Measurements from ENCODE around the gene TNFAIP8L3. TPM values are rescaled to one million over a fixed set of nuclear protein-coding genes. Genes with fewer than 3 reads are reported as not detected.
"Not testable (repeated sequence)": the region's sequence is repeated elsewhere in the genome, so short reads cannot be mapped to it uniquely, and the experiment has no call there.

Gene TNFAIP8L3
- polyA plus RNA-seq (2011; rRNA removed) (0.26 and 0.57 TPM in 2 replicates), polyA plus RNA-seq (2017; fragmentation: RNase III; extraction: RNeasy Plus Mini Kit Qiagen cat#74134 plus additional on column Dnase treatment) (1.4 to 1.8 TPM (median 1.4 TPM) in 3 replicates), polyA minus RNA-seq (2011; rRNA and poly(A)+ RNA removed) (0.17 and 0.29 TPM in 2 replicates)
- polyA plus RNA-seq (2012; cell fraction: cytosol; rRNA removed) = 0.12 and 0.14 TPM in 2 replicates
- polyA plus RNA-seq (2012; cell fraction: nucleus; rRNA removed) = 0.02 and 0.06 TPM in 2 replicates

DNA sequence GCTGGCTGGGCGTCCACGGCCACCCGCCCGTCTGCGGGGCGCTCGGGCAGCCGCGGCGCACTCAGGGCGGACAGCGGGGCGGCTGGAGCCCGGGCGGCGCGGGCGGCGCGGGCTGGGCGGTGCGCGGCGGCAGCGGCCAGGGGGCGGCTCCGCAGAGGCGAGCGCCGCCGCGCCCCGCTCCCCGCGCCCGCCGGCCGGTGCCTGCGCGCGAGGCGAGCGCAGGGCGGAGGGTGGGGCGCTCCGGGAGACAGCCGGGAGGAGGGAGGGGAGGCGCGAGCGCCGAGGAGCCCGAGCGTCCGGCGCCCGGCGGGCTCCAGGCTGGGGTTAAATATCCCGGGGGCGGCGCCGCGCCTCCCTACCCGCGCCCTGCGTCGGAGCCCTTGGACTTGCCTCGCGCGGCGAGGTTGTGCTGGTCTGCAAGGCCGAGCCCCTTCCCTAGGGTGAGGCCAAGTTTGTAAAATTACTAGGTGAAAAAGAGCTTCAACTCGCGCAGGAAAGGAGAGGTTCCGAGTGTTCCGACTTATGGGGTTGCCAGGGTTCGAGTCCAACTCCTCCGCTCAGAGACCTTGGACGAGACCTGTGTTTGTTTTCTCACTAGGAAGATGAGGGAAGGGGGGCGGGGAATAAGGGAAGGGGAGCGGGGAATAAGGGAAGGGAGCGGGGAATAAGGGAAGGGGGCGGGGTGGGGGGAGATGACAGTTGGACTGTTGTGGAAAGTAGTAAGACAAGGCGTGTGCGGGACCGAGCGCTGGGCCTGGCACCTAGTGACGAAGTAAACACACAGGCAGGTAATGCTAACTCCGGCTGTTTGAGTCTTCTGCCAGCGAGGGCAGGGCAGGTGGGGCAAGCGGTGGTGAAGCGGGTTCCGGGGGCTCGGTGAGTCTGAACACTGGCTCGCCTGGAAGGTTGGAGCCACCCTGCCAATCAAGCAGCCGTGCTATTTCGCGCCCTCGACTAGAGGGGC is at the start of gene TNFAIP8L3:
Gene TNFAIP8L3 (minus strand): TSS at position 301 of the 964 bp plus-strand sequence. CDS start 311 bp downstream, outside the sequence.
- peak within 1 kb of the TSS; percentile 97 for H3K4me2 ChIP-seq
- peaks cover 12% of the 10 kb centered on the region; the same call in 2 of the 3 replicates for H3K4me1 ChIP-seq
- ATAC-seq (peak; percentile 55 to 60), FAIRE-seq (no peak), DNase-seq (ENCODE audit: low read depth in 1 of 2, low spot score in 1 of 2) (peak in 1 of 2 experiments; percentile 44)
- POLR2A ChIA-PET = no interaction called here
- H3K27ac ChIP-seq = peak within 1 kb of the TSS; percentile 63 to 78
- peak within 1 kb of the TSS; percentile 56 for H3K4me3 ChIP-seq
- 28% methylated on average over 38 of the region's 98 CpGs for WGBS (ENCODE audit: missing lambda C conversion rate)
- TF ChIP-seq RFX5 (IDR thresholded peaks at IDR 0.05) (no peak), FOSL2 (IDR thresholded peaks at IDR 0.05) (no peak), FOSL2 (CRISPR knock-in tag; IDR thresholded peaks at IDR 0.05) (no peak), RCOR1 (IDR thresholded peaks at IDR 0.05; ENCODE audit: low read depth, low read length) (no peak), MAZ (IDR thresholded peaks at IDR 0.05; ENCODE audit: borderline replicate concordance, low read depth, low read length) (no peak), RARB (CRISPR knock-in tag; IDR thresholded peaks at IDR 0.05) (no peak)
- TF ChIP-seq, protein P1, sequence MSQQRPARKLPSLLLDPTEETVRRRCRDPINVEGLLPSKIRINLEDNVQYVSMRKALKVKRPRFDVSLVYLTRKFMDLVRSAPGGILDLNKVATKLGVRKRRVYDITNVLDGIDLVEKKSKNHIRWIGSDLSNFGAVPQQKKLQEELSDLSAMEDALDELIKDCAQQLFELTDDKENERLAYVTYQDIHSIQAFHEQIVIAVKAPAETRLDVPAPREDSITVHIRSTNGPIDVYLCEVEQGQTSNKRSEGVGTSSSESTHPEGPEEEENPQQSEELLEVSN (IDR thresholded peaks at IDR 0.05; ENCODE audit: borderline replicate concordance, low read depth) = no peak
- H3K9me3 ChIP-seq = no peaks in the 10 kb centered on the region
- CTCF ChIA-PET = no interaction called here

DNA sequence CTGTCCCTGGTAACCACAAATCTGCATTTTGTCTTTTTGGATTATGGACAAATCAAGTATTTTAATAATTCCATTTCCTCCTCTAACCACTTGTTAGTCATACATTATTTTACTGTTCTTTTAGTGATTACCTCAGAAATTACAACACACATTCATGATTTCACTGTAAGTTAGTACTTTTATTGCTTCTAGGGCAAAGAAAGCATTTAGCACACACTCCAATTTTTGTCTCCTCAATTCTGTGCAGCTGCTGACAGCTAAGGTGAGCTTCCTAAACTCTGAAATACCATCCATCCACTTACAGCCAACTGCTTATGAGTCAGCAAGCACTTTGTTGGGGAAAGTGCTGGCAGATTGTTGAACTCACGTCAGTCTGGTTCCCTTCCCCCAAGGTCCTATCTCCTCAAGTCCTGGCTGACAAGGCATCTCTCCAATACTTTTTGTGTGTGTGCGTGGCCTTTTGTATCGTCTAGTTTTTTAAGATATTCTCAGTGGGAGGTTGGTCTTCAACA is 49.4 kb upstream of the TNFAIP8L3 start:
- H3K27ac ChIP-seq = peak overlapping the region in 1 of 2 experiments; percentile 25; a peak in 2 of 6 replicates
- peaks cover 16% of the 10 kb centered on the region for H3K9me3 ChIP-seq
- DNase-seq (ENCODE audit: low read depth in 1 of 2, low spot score in 1 of 2) (peak; percentile 25 to 57), ATAC-seq (peak; percentile 68 to 74; a peak in 5 of 6 replicates), FAIRE-seq (no peak)
- peak overlapping the region; percentile 25; the same call in 1 of the 3 replicates for H3K4me2 ChIP-seq
- no peak overlapping the region for H3K4me3 ChIP-seq
- CTCF ChIA-PET = interaction anchor here (1.8 to 4.8 kb wide), 2 partner anchors 12 to 19 kb away, joined by 13 to 43 read pairs; no protein-coding TSS in a partner anchor
- POLR2A ChIA-PET = no interaction called here
- no peak for TF ChIP-seq ZSCAN20 (CRISPR knock-in tag; IDR thresholded peaks at IDR 0.05)
- TF ChIP-seq, protein P2, sequence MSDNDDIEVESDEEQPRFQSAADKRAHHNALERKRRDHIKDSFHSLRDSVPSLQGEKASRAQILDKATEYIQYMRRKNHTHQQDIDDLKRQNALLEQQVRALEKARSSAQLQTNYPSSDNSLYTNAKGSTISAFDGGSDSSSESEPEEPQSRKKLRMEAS (IDR thresholded peaks at IDR 0.05) = no peak
- TF ChIP-seq HOXB5 (CRISPR knock-in tag; IDR thresholded peaks at IDR 0.05) = no peak
- TF ChIP-seq RARB (CRISPR knock-in tag; IDR thresholded peaks at IDR 0.05) = no peak
- TF ChIP-seq ZC3H11A (IDR thresholded peaks at IDR 0.05) = no peak
- TF ChIP-seq, protein P3, sequence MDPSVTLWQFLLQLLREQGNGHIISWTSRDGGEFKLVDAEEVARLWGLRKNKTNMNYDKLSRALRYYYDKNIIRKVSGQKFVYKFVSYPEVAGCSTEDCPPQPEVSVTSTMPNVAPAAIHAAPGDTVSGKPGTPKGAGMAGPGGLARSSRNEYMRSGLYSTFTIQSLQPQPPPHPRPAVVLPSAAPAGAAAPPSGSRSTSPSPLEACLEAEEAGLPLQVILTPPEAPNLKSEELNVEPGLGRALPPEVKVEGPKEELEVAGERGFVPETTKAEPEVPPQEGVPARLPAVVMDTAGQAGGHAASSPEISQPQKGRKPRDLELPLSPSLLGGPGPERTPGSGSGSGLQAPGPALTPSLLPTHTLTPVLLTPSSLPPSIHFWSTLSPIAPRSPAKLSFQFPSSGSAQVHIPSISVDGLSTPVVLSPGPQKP (IDR thresholded peaks at IDR 0.05; ENCODE audit: low read depth, low read length) = no peak
- TF ChIP-seq, protein P1 (IDR thresholded peaks at IDR 0.05; ENCODE audit: borderline replicate concordance, low read depth) = no peak
- no peak for TF ChIP-seq FOXS1 (CRISPR knock-in tag; IDR thresholded peaks at IDR 0.05)
- no peak for TF ChIP-seq RCOR1 (IDR thresholded peaks at IDR 0.05; ENCODE audit: low read depth, low read length)
- TF ChIP-seq MAFK (IDR thresholded peaks at IDR 0.05; ENCODE audit: partially characterized antibody) = no peak
- TF ChIP-seq EP300 (IDR thresholded peaks at IDR 0.05) = no peak
- TF ChIP-seq KDM5A (IDR thresholded peaks at IDR 0.05) = no peak
- no peak for TF ChIP-seq POLR2AphosphoS2 (conservative IDR thresholded peaks at IDR 0.05; ENCODE audit: low read length)
- TF ChIP-seq RFX5 (IDR thresholded peaks at IDR 0.05) = no peak
- no peak for TF ChIP-seq GATA3 (IDR thresholded peaks at IDR 0.05; ENCODE audit: borderline replicate concordance)
- TF ChIP-seq TFCP2L1 (CRISPR knock-in tag; IDR thresholded peaks at IDR 0.05) = no peak
- 66% methylated on average over 3 of the region's 3 CpGs for WGBS (ENCODE audit: missing lambda C conversion rate)
- peaks cover 9% of the 10 kb centered on the region; the same call in 1 of the 3 replicates for H3K4me1 ChIP-seq

DNA sequence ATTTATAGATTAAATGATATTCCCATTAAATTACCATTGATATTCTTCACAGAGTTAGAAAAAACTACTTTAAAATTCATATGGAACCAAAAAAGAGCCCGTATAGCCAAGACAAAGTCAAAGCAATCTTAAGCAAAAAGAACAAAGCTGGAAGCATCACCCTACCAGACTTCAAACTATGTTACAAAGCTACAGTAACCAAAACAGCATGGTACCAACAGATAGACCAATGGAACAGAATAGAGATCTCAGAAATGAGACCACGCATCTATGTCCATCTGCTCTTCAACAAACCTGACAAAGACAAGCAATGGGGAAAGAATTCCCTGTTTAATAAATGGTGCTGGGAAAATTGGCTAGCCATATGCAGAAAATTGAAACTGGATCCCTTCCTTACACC is 45.6 kb upstream of the TNFAIP8L3 start:
- FAIRE-seq; H3K4me3 ChIP-seq; H3K27ac ChIP-seq; H3K4me2 ChIP-seq; H3K4me1 ChIP-seq; ATAC-seq; POLR2A ChIA-PET; DNase-seq (ENCODE audit: low read depth in 1 of 2, low spot score in 1 of 2): not testable (repeated sequence)
- 17% methylated on average over 2 of the region's 2 CpGs for WGBS (ENCODE audit: missing lambda C conversion rate)
- CTCF ChIA-PET = interaction anchor here (1.2 to 3.5 kb wide), 5 partner anchors 8 to 262 kb away, joined by 3 to 21 read pairs (median 4); no protein-coding TSS in a partner anchor
- H3K9me3 ChIP-seq = peaks cover 16% of the 10 kb centered on the region
